SU-DHL-6 (cell line): Measurements from ENCODE around the gene GPATCH4.

Source experiments
- H2AFZ ChIP-seq: fragments of 200-600 bp; sonication (generic); 2 replicates; pipeline ENCODE4 v1.6.1; 2014; ENCODE audit warnings: low read depth, mild to moderate bottlenecking, moderate library complexity, mixed read lengths, antibody characterized with exemption, low read length; ENCODE audit not compliant: severe bottlenecking
- H3F3A ChIP-seq: fragments of 200-600 bp; shearing (Covaris generic); 2 replicates; pipeline ENCODE4 v1.6.0; 2016; ENCODE audit warnings: antibody characterized with exemption, mild to moderate bottlenecking; ENCODE audit not compliant: insufficient read depth
- H3K27ac ChIP-seq: fragments of 200-600 bp; sonication (generic); 2 replicates; pipeline ENCODE4 v1.5.1; 2016; ENCODE audit warnings: low read depth, mild to moderate bottlenecking, low read length, moderate library complexity, mixed read lengths
- H3K27me3 ChIP-seq: fragments of 200-600 bp; sonication (generic), shearing (Covaris generic); 2 replicates; pipeline ENCODE4 v1.6.0; 2014; ENCODE audit warnings: mild to moderate bottlenecking, low read length
- H3K36me3 ChIP-seq: fragments of 200-600 bp; sonication (generic); 2 replicates; pipeline ENCODE4 v1.6.1; 2014; ENCODE audit warnings: mild to moderate bottlenecking, low read length, mixed read lengths
- H3K4me2 ChIP-seq: fragments of 300-600, 200-600 bp; shearing (Covaris generic), sonication (generic); 2 replicates; pipeline ENCODE4 v1.6.0; 2014; ENCODE audit warnings: low read length, low read depth, mild to moderate bottlenecking; ENCODE audit not compliant: poor library complexity, severe bottlenecking
- H3K4me3 ChIP-seq: fragments of 200-600 bp; sonication (generic); 2 replicates; pipeline ENCODE4 v1.5.1; 2014; ENCODE audit warnings: antibody characterized with exemption, low read length, mild to moderate bottlenecking, mixed read lengths; ENCODE audit not compliant: insufficient read depth, poor library complexity, severe bottlenecking
- H3K79me2 ChIP-seq: fragments of 200-600 bp; sonication (generic); 2 replicates; pipeline ENCODE4 v1.6.1; 2014; ENCODE audit warnings: mild to moderate bottlenecking, low read length, moderate library complexity; ENCODE audit not compliant: insufficient read depth
- H3K9ac ChIP-seq: fragments of 200-600 bp; sonication (generic); 2 replicates; pipeline ENCODE4 v1.7.0; 2014; ENCODE audit warnings: mild to moderate bottlenecking, low read length
- H3K9me2 ChIP-seq: fragments of 200-600 bp; sonication (generic); replicated peaks from 2 replicates; pipeline ENCODE4 v1.6.1; 2014; ENCODE audit warnings: low read length; ENCODE audit not compliant: insufficient read depth
- H3K9me3 ChIP-seq: fragments of 200-600 bp; sonication (generic); 2 replicates; pipeline ENCODE4 v1.6.1; 2014; ENCODE audit warnings: low read length, mixed read lengths; ENCODE audit not compliant: insufficient read depth
- H4K20me1 ChIP-seq: fragments of 200-600 bp; sonication (generic); 2 replicates; pipeline ENCODE4 v1.6.1; 2014; ENCODE audit warnings: low read depth, mild to moderate bottlenecking, antibody characterized with exemption, low read length, moderate library complexity, mixed read lengths
- CTCF ChIP-seq: fragments of 200-600 bp; sonication (generic); IDR thresholded peaks from one replicate; pipeline ENCODE4 v1.5.1; 2017; ENCODE audit warnings: antibody characterized with exemption, mild to moderate bottlenecking, low read length, moderate library complexity; ENCODE audit not compliant: insufficient read depth, poor library complexity, severe bottlenecking
- EZH2phosphoT487 ChIP-seq: fragments of 200-600 bp; sonication (generic), shearing (Covaris generic); conservative IDR thresholded peaks from 2 replicates; pipeline ENCODE4 v1.6.1; 2018; ENCODE audit warnings: mild to moderate bottlenecking, antibody characterized with exemption, low read length, moderate library complexity, mixed read lengths

Gene GPATCH4

GRCh38 chr1:156591432-156592157 is 9.7 kb downstream of the GPATCH4 start, which contains the start of gene NAXE:
Gene NAXE (plus strand): TSS chr1:156591776. CDS start chr1:156591805, 29 bp downstream.
- Histone ChIP-seq H2AFZ (peak within 1 kb of the TSS; percentile 68), H3K4me3 (peak within 1 kb of the TSS; percentile 80), H3K9ac (peak within 1 kb of the TSS; percentile 90), H3K4me2 (peak within 1 kb of the TSS; percentile 76), H3F3A (peaks cover 26% of the 10 kb centered on the region), H3K27ac (peak within 1 kb of the TSS; percentile 55), H3K79me2 (peaks cover 5% of the 10 kb centered on the region; the same call in 1 of the 2 replicates), H3K36me3 (no peaks in the 10 kb centered on the region), H3K9me2 (no peaks in the 10 kb centered on the region), H3K27me3 (no peaks in the 10 kb centered on the region), H4K20me1 (no peaks in the 10 kb centered on the region), H3K9me3 (no peaks in the 10 kb centered on the region)
- TF ChIP-seq CTCF: no peak

- peak overlapping the region; percentile 80 for H3K4me3 ChIP-seq
- H3K9me2 ChIP-seq: no peaks in the 10 kb centered on the region
- no peaks in the 10 kb centered on the region for H3K27me3 ChIP-seq
- no peaks in the 10 kb centered on the region for H3K9me3 ChIP-seq
- peak overlapping the region; percentile 12 for H2AFZ ChIP-seq
- TF ChIP-seq CTCF (no peak), EZH2phosphoT487 (no peak)
- peaks cover 5% of the 10 kb centered on the region; the same call in 1 of the 2 replicates for H3K79me2 ChIP-seq
- H3K36me3 ChIP-seq: no peaks in the 10 kb centered on the region
- peak overlapping the region; percentile 55; the same call in 1 of the 2 replicates for H3K27ac ChIP-seq
- H4K20me1 ChIP-seq: no peaks in the 10 kb centered on the region
- H3K9ac ChIP-seq: peak overlapping the region; percentile 90
- H3F3A ChIP-seq: peaks cover 26% of the 10 kb centered on the region
- H3K4me2 ChIP-seq: peak overlapping the region; percentile 76
These were observed 10.2 kb downstream of the GPATCH4 start for GRCh38 chr1:156591181-156591431.

- H3F3A ChIP-seq: peaks cover 26% of the 10 kb centered on the region
- H3K9me2 ChIP-seq: no peaks in the 10 kb centered on the region
- TF ChIP-seq CTCF (no peak), EZH2phosphoT487 (no peak)
- H3K9me3 ChIP-seq: no peaks in the 10 kb centered on the region
- peak overlapping the region; percentile 90 for H3K9ac ChIP-seq
- H3K79me2 ChIP-seq: peaks cover 5% of the 10 kb centered on the region; the same call in 1 of the 2 replicates
- H2AFZ ChIP-seq: peak overlapping the region; percentile 12
- H3K27ac ChIP-seq: peak overlapping the region; percentile 55; the same call in 1 of the 2 replicates
- H3K36me3 ChIP-seq: no peaks in the 10 kb centered on the region
- peak overlapping the region; percentile 76 for H3K4me2 ChIP-seq
- H3K4me3 ChIP-seq: peak overlapping the region; percentile 80
- H3K27me3 ChIP-seq: no peaks in the 10 kb centered on the region
- no peaks in the 10 kb centered on the region for H4K20me1 ChIP-seq
These were observed 10.7 kb downstream of the GPATCH4 start for GRCh38 chr1:156590326-156591180.
